ENCODE results near the gene KCNH3.

Gene KCNH3

DNA sequence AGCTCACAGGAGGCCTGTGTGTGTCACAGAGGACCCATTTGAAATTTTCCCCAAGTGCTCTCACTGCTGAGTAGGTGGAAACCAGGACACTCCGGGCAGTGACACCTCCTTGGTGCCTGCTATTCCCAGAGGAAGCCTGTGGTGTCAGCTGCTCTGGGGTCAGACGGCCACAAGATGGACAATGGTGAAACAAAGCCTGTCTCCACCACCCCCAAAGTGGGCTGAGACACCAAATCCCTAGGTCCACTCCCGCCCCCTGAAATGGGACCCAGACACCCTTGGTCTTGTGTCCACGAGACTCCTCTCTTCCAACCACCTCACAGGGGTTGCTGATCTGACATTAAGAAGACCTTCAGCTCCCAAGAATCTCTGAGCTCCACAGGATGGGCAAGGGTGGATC is 7.0 kb downstream of the KCNH3 start:
- no peak for DNase-seq (ENCODE audit: low read depth, low spot score)

GRCh38 chr12:49546481-49546880 is 7.7 kb downstream of the KCNH3 start:
- no peak for DNase-seq (ENCODE audit: low read depth, low spot score)

DNA sequence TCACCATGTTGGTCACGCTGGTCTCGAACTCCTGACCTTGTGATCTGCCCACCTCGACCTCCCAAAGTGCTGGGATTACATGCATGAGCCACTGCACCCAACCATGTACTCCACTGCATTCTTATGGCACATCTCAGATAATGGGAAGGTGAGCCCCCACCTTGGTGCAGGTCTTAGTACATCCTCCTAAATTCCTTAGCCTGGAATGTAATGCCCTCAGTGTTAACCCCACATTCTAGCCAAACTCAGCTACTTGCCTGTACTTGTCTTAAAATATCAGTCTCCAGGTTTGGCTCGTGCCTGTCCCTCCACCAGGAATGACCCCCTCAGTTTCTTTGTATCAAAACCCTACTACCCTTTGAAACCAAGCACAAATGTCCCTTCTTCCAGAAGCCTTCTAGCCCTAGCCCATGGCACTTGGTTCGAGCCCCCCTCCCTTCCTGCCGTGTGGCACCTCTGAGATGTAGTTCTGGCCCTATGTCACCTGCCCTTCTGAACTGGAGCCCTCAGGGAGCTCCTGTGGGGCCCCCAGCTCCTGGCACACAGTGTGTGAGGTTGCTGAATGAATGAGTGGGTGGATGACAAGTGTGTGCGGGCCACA is 8.4 kb downstream of the KCNH3 start:
- DNase-seq (ENCODE audit: low read depth, low spot score): no peak

DNA sequence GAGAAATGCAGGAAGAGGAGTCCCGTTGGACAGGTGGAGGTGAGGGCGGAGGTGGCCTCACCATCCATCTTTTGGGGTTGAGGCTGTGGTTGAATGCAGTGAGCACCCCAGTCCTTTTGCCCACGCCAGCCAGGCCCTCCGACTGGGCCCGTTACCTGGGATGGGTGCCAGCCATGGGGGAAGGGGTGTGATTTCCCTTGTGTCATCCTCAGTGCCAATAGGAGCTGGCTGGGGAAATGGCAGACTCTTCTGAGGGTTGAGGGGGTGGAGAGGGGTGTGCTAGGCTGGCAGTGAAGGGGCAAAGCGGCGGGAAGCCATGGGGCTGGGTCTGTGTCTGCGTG is 9.6 kb downstream of the KCNH3 start:
- DNase-seq (ENCODE audit: low read depth, low spot score): no peak

GRCh38 chr12:49548822-49549648 is 10.2 kb downstream of the KCNH3 start:
- DNase-seq (ENCODE audit: low read depth, low spot score): no peak

- DNase-seq (ENCODE audit: low read depth, low spot score): no peak
These were observed 11.2 kb downstream of the KCNH3 start for GRCh38 chr12:49549735-49550692.

- DNase-seq (ENCODE audit: low read depth, low spot score): no peak
These were observed 11.9 kb downstream of the KCNH3 start for GRCh38 chr12:49550693-49551252.

DNA sequence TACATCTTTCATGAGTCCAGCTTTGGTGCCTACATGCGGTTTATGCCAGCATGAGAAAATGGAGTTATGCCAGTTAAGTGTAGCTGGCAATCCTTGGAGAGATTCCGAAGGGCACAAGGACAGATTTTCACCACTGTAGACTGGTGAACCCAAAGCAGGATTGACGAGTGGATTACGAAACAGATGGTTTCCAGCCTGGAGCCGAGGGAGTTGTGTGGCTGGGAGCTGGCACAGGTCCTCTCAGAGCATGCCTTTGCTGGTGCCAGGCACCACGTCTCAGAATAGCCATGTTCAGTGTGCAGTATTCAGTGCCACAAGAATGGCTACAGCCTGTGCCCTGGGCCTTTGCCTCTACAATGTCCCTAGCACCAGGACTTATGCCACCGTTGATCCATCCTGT is 13.2 kb downstream of the KCNH3 start:
- no peak for DNase-seq (ENCODE audit: low read depth, low spot score)

DNA sequence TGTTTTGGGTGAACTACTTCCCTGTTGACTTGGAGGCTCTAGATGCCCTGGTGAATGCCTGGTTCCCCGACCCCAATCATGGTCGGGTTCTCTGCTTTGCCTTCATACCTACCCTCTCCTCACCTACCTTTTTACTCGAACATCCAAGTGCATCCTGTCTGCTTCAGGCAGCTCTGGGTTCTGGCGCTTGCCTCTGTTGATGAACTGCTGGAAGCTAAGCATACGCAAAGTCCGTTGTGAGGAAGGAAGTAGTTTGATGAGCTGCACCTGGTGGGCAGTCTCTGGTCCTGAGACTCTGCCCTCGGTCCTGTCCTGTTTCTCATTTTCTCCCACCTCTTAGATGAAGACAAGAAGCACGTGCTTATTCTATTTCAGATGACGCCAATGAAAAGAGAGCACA is 13.6 kb downstream of the KCNH3 start:
- no peak for DNase-seq (ENCODE audit: low read depth, low spot score)

DNA sequence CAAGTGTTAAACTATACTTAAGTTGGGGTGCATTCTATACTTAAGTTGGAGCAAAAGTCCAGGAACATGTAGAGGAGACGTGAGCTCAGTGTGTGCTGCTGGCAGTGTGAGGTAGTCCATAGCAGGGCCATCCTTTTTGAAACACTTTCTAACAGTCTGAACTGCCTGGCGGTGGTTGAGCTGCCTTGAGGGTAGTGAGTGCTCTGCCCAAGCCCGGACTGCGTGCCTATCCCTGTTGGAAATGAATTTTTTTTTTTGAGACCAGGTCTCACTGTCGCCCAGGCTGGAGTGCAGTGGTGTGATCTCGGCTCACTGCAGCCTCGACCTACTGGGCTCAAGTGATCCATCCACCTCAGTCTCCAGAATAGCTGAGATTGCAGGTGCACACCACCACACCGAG is 14.1 kb downstream of the KCNH3 start:
- DNase-seq (ENCODE audit: low read depth, low spot score): no peak

- no peak for DNase-seq (ENCODE audit: low read depth, low spot score)
These were observed 14.8 kb downstream of the KCNH3 start for GRCh38 chr12:49553512-49554088.

DNA sequence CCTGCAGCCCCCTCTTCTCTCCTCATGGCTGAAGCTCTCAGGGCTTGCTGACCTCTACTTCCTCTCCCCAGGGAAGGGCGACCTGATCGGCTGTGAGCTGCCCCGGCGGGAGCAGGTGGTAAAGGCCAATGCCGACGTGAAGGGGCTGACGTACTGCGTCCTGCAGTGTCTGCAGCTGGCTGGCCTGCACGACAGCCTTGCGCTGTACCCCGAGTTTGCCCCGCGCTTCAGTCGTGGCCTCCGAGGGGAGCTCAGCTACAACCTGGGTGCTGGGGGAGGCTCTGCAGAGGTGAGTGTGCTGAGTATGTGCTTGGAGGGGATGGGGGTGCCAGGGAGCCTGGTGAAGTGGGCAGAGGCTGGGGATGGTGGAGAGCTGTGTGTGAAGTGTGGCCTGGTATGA is 15.4 kb downstream of the KCNH3 start:
- DNase-seq (ENCODE audit: low read depth, low spot score): no peak

GRCh38 chr12:49555631-49556390 is 17.0 kb downstream of the KCNH3 start:
- DNase-seq (ENCODE audit: low read depth, low spot score): no peak

DNA sequence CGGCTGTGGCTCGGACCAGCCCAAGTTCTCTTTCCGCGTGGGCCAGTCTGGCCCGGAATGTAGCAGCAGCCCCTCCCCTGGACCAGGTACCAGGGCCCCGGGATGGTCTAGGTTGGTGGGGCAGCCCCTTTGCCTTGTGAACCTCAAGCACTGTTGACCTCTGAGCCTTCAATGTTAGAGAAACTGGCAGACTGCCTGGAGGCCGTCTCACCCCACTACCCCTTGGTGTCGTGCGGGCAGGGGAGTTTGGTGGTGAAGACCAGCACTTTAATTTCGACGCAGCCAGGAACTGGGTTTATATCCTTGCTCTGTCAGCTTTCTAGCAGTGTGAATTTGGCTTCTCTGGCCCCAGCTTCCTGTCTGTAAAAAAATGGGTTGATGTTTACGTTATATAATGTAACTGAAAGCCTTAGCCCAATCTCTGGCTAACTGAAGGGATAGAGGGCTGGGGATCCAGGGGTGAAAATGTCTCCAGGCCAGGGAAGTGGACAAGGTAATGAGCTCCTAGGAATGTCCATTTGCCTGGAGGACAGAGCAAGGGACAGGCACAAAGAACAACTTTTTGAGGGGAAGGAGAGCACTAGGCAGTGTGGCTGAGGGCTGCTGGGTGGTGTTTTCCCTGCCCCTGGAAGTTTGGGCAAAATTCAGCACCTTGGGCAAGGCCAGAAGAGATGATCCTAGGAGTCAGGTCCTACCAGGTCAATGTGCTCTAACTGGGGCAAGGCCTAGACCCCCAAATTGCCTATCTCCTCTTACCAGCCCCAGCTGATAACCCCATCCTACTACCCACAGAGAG is 17.8 kb downstream of the KCNH3 start:
- DNase-seq (ENCODE audit: low read depth, low spot score): no peak

DNA sequence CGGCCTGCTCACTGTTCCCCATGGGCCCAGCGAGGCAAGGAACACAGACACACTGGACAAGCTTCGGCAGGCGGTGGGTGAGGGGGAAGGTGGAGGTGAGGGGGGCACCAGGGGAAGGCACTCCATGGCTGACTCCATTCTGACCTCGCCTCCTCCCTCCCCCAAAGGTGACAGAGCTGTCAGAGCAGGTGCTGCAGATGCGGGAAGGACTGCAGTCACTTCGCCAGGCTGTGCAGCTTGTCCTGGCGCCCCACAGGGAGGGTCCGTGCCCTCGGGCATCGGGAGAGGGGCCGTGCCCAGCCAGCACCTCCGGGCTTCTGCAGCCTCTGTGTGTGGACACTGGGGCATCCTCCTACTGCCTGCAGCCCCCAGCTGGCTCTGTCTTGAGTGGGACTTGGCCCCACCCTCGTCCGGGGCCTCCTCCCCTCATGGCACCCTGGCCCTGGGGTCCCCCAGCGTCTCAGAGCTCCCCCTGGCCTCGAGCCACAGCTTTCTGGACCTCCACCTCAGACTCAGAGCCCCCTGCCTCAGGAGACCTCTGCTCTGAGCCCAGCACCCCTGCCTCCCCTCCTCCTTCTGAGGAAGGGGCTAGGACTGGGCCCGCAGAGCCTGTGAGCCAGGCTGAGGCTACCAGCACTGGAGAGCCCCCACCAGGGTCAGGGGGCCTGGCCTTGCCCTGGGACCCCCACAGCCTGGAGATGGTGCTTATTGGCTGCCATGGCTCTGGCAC is 18.5 kb downstream of the KCNH3 start:
- DNase-seq (ENCODE audit: low read depth, low spot score): no peak

DNA sequence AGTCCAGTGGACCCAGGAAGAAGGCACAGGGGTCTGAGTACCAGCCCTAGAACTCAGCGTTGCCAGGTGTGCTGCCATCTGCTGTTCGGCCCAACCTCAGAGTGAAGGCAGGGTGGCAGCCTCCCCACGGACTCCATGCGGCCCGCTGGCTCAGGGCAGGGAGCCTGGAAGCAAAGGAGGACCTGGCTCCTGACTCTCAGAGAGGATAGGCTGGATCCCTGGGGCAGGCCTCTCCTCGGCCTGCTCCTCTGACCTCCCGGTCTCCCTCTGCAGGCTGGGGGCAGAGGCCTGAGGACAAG is 19.0 kb downstream of the KCNH3 start:
- no peak for DNase-seq (ENCODE audit: low read depth, low spot score)

- no peak for DNase-seq (ENCODE audit: low read depth, low spot score)
These were observed 19.7 kb downstream of the KCNH3 start for GRCh38 chr12:49558526-49558925.

DNA sequence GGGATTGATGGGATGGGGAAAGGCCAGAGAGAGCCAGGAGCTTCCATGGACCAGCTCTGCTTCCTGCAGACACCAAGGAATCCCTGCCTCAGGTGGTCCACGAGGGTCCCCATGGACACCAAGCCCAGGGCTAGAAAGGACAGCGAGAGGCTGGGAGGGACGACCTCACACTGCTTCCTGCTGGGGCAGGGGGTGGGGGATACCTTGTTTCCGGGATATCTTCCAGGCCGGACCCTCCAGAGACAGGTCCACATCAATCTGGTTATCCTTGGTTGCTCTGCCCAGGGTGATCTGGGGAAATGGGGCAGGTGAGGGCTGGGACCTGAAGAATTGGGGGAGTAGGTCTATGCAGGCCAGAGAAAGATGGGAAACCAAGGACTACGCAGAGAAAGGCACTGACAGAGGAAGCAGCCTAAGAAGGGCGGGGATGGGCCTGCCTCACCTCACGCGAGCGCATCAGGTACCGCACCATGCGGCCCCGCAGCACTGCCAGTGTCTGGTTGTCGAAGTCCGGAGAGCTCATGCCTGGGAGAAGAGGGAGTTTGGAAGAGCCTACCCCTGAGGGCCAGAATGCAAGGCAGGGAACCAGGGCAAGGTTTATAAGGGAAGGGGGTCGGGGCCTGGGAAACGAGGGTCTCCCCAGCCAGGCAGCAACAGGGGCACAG is 20.3 kb downstream of the KCNH3 start:
- no peak for DNase-seq (ENCODE audit: low read depth, low spot score)

GRCh38 chr12:49560695-49561094 is 21.9 kb downstream of the KCNH3 start:
- DNase-seq (ENCODE audit: low read depth, low spot score): no peak
